HG03175 (cell line): ENCODE measurements around the gene TAF11L9.
"Not testable (repeated sequence)": the region's sequence is repeated elsewhere in the genome, so short reads cannot be mapped to it uniquely, and the experiment has no call there.

ENCODE experiments used
- ATAC-seq: cut with Tn5 transposase; IDR thresholded peaks from one replicate; pipeline ENCODE4 v1.9.1; 2021; ENCODE audit warnings: mild to moderate bottlenecking, moderate library complexity; ENCODE audit not compliant: unreplicated experiment

TAF11L9 gene

DNA sequence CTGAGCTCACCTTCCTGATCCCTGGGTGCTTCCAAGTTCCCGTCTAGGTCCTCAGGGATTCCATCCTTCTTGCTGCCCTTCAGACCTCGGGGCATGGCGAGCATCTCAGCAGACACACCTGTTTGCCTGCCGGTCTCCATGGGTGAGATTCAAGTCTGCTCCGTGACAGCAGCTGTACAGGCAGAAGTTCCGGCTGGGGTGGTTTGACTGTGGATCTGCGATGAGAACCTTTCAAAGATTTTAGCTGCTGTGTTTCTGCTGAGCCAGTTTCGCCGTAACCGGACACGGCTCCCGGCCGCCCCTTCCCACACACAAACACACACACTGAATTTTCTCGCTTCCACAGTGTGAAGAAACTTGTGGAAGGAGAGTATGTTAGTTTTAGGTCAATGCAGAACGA is at the start of gene TAF11L9:
Gene TAF11L9, minus strand, starts transcription at position 140 of the 400 bp plus-strand sequence.
- not testable (repeated sequence) for ATAC-seq

DNA sequence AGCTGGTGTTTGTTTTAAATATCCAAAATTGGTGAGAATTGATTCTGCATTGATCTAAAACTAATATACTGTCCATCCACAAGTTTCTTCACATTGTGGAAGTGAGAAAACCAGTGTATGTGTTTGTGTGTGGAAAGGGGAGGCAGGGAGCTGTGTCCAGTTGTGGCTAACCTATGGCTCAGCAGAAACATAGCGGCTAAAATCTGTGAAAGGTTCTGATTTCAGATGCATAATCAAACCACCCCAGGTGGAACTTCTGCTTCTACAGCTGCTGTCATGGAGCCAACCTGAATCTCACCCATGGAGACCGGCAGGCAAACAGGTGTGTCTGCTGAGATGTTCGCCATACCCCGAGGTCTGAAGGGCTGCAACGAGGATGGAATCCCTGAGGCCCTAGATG is 40.0 kb upstream of the TAF11L9 start, which contains the start of gene TAF11L14:
Gene TAF11L14, plus strand, starts transcription at position 301 of the 400 bp plus-strand sequence.
- no peak for ATAC-seq

DNA sequence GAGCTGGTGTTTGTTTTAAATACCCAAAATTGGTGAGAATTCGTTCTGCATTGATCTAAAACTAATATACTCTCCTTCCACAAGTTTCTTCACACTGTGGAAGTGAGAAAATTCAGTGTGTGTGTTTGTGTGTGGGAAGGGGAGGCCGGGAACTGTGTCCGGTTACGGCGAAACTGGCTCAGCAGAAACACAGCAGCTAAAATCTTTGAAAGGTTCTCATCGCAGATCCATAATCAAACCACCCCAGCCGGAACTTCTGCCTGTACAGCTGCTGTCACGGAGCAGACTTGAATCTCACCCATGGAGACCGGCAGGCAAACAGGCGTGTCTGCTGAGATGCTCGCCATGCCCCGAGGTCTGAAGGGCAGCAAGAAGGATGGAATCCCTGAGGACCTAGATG is 37.6 kb upstream of the TAF11L9 start, which contains the start of gene TAF11L13:
Gene TAF11L13, plus strand, starts transcription at position 301 of the 400 bp plus-strand sequence.
- ATAC-seq: not testable (repeated sequence)

DNA sequence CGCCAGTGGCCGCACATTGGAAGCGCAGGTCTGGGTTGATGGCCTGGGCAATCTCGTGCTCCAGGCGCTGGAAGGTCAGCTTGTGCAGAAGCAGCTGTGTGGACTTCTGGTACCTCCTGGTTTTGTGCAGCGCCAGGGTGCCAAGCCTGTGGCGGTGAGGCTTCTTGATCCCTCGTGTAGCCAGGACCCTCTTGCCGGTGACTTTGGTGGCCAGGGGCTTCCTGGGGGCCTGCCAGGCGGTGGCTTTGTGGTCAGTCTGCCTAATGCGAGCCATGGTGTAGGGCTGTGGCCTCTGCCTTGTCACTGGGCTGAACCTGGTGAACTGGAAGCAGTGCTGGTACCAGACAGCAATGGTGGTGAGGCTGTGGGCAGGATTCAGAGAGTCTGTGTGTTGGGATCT is 31.5 kb upstream of the TAF11L9 start:
- no peak for ATAC-seq

DNA sequence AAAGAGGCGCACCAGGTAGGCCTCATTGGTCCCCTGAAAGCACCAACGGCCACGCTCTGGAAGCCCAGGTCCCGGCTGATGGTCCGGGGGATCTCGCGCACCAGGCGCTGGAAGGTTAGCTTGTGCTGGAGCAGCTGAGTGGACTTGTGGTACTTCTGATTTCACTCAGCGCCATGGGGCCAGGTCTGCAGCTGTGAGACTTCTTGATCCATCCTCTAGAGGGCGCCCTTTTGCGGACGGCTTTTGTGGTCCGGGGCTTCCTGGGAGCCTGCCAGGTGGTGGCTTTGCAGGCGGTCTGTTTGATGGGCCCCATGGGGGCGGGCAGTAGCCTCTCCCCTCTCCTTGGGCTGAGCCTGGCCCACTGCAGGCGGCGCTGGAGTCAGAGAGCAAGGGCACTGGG is 26.4 kb upstream of the TAF11L9 start:
- no peak for ATAC-seq

DNA sequence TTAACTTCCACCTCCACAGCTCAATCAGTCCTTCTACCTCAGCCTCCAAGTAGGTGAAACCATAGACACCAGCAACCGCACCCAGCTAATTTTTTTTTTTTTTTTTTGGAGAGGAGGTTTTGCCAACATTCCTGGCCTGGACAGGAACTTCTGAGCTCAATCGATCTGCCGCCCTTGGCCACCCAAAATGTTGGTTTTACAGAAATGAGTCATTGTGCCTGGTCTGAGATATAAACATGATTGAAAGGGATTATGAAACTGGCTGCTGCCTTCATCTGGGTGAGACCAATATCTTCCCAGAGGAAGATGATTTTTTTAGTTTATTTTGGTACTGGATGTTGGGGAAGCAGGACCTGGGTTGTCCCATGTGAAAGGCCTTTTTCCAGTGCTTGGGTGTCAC is 25.2 kb upstream of the TAF11L9 start:
- no peak for ATAC-seq

DNA sequence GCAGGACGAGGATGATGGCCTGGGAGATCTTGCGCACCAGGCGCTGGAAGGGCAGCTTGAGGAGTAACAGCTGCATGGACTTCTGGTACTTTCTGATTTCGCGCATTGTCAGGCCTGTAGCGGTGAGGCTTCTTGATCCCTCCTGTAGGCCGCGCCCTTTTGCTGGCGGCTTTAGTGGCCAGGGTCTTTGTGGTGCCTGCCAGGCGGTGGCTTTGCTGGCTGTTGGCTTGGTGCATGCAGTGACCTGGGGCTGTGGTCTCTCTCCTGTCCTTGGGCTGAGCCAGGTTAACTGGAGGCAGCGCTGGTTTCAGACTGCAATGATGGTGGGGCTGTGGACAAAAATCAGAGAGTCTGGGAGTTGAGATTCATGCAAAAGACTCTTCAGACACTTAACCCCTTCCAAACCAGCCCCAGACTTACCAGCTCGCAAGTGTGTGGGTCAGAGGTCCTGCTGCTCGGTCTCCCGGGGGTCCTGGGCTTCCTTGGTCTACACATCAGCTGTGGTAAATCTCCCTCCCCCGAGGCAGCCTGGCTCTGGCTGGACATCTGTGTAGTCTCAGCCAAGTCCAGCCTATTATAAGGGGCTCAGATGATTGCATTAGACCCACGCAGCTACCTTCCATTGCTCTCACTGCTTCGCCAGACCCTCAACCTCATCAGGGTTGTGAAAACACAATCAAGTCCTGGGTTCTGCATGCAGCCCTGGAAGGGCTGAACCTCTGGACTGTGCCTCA is 20.8 kb upstream of the TAF11L9 start:
- ATAC-seq: no peak

DNA sequence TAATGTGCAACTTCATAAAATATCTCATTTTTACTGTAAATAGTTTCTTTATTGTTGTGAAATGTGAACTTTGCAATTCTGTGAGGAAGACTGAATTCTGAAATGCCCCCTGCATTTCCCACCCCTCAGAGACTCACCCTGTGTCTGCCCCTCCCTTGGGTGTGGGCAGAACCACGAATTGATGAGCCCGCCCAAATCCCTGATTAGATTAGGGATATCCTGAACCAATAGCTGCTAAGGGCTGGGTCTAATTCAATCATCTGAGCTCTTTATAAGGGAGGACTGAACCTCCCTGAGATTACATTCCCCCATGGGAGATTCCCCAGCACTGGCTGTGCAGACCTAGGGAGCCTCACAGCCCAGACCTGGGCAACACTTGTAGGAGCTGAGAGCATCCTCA is 15.9 kb upstream of the TAF11L9 start, which contains the start of gene TAF11L12:
Gene TAF11L12, plus strand, starts transcription at position 301 of the 400 bp plus-strand sequence.
- ATAC-seq: not testable (repeated sequence)

DNA sequence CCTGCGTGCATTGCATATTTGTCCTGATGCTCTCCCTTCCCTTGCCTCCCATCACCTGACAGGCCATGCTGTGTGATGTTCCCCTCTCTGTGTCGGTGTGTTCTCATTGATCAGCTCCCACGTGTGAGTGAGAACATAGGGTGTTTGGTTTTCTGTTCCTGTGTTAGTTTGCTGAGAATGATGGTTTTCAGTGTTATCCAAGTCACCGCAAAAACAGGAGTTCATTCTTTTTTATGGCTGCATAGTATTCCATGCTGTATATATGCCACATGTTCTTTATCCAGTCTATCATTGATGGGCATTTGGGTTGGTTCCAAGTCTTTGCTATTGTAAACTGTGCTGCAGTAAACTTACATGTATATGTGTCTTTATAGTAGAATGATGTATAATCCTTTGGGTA is 13.3 kb upstream of the TAF11L9 start:
- not testable (repeated sequence) for ATAC-seq

DNA sequence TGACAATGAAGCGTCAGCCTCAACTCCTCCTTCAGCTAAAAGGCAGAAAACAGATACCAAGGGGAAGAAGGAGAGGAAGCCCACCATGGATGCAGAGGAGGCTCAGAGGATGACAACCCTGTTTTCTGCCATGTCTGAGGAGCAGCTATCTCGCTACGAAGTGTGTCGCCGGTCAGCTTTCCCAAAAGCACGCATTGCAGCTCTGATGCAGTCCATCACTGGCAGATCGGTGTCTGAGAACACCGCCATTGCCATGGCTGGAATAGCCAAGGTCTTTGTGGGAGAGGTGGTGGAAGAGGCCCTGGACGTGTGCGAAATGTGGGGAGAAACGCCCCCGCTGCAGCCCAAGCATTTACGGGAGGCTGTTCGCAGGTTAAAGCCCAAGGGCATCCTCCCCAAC is 10.8 kb upstream of the TAF11L9 start:
- ATAC-seq: no peak

DNA sequence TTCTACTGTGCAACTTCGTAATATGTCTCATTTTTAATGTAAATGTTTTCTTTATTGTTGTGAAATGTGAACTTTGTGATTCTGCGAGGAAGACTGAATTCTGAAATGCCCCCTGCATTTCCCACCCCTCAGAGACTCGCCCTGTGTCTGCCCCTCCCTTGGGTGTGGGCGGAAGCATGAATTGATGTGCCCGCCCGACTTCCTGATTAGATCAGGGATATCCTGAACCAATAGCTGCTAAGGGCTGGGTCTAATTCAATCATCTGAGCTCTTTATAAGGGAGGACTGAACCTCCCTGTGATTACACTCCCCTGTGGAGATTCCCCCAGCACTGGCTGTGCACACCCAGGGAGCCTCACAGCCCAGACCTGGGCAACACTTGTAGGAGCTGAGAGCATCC is 9.7 kb upstream of the TAF11L9 start, which contains the start of gene TAF11L11:
Gene TAF11L11, plus strand, starts transcription at position 304 of the 400 bp plus-strand sequence.
- ATAC-seq: not testable (repeated sequence)

DNA sequence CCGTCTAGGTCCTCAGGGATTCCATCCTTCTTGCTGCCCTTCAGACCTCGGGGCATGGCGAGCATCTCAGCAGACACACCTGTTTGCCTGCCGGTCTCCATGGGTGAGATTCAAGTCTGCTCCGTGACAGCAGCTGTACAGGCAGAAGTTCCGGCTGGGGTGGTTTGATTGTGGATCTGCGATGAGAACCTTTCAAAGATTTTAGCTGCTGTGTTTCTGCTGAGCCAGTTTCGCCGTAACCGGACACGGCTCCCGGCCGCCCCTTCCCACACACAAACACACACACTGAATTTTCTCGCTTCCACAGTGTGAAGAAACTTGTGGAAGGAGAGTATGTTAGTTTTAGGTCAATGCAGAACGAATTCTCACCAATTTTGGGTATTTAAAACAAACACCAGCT is 3.5 kb upstream of the TAF11L9 start, which contains the start of gene TAF11L10:
Gene TAF11L10, minus strand, starts transcription at position 101 of the 400 bp plus-strand sequence.
- ATAC-seq: not testable (repeated sequence)

DNA sequence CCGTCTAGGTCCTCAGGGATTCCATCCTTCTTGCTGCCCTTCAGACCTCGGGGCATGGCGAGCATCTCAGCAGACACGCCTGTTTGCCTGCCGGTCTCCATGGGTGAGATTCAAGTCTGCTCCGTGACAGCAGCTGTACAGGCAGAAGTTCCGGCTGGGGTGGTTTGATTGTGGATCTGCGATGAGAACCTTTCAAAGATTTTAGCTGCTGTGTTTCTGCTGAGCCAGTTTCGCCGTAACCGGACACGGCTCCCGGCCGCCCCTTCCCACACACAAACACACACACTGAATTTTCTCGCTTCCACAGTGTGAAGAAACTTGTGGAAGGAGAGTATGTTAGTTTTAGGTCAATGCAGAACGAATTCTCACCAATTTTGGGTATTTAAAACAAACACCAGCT is 3.3 kb downstream of the TAF11L9 start, which contains the start of gene TAF11L8:
Gene TAF11L8, minus strand, starts transcription at position 101 of the 400 bp plus-strand sequence.
- ATAC-seq: not testable (repeated sequence)

DNA sequence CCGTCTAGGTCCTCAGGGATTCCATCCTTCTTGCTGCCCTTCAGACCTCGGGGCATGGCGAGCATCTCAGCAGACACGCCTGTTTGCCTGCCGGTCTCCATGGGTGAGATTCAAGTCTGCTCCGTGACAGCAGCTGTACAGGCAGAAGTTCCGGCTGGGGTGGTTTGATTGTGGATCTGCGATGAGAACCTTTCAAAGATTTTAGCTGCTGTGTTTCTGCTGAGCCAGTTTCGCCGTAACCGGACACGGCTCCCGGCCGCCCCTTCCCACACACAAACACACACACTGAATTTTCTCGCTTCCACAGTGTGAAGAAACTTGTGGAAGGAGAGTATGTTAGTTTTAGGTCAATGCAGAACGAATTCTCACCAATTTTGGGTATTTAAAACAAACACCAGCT is 8.5 kb downstream of the TAF11L9 start, which contains the start of gene TAF11L7:
Gene TAF11L7, minus strand, starts transcription at position 101 of the 400 bp plus-strand sequence.
- not testable (repeated sequence) for ATAC-seq
